GM08714 (cell line): ENCODE measurements around the gene ZNF428.
"Not testable (repeated sequence)": the region's sequence is repeated elsewhere in the genome, so short reads cannot be mapped to it uniquely, and the experiment has no call there.

Source experiments
- H3K4me3 ChIP-seq: fragments of 200-500 bp; sonication (Bioruptor generic); 2 replicates; pipeline ENCODE4 v1.5.1; 2014; ENCODE audit warnings: mild to moderate bottlenecking, low read length, inconsistent platforms
- ZNF274 ChIP-seq: IDR thresholded peaks from 2 replicates; pipeline ENCODE4 v1.6.1; 2012; ENCODE audit warnings: mild to moderate bottlenecking, low read depth, low read length

Gene ZNF428

GRCh38 chr19:43594710-43595604, 24.5 kb downstream of the ZNF428 start:
- peak overlapping the region; percentile 78 for H3K4me3 ChIP-seq

GRCh38 chr19:43594081-43594697, 25.2 kb downstream of the ZNF428 start:
- H3K4me3 ChIP-seq: peak overlapping the region; percentile 78; the same call in 1 of the 2 replicates
- no peak for TF ChIP-seq ZNF274

More at GRCh38 chr19:43594710-43595604, 24.5 kb downstream of the ZNF428 start:
- TF ChIP-seq ZNF274: no peak

DNA sequence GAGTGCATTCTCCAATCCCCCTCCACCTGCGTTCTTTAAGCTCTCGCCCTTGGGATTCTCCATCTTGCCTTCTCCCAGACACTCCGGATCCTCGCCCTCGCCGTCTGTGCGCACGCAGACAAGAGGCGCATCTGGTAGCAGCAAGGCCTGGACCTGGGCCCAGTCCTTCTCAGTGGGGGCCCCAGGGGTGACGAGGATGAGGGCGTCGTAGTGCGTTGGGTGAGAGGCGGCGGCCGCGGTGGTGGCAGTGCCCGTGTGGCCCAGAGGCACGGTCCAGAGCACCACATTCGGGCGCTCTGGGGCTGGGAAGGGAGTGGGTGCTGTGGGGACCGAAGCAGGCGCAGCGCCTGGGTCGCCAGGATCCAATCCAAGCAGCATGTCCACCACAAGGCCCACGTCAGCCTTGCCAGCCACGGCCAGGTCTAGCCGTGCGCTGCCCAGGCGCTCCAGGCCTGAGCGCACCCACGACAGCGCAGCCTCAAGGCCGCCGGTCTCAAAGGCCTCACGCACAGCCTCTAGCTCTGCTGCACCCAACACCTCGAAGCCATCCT, 26.6 kb downstream of the ZNF428 start:
- TF ChIP-seq ZNF274: no peak
- H3K4me3 ChIP-seq: no peak overlapping the region

GRCh38 chr19:43591904-43592772, 27.3 kb downstream of the ZNF428 start:
- no peak for TF ChIP-seq ZNF274
- H3K4me3 ChIP-seq: no peak overlapping the region

DNA sequence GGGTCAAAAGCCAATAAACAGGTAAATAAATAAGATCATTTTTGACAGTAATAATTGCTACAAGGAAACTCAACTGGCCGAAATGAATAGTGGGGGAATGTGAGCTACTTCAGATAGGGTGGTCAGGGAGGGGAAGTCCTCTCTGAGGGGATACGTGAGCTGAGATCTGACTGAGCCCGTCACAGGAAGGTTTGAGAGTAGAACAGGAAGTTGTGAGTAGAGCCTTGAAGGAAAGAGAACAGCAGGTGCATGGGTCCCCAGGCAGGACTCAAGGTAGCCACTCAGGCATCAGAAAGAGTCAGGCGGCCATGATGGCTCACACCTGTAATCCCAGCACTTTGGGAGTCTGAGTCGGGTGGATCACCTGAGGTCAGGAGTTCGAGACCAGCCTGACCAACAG, 29.8 kb downstream of the ZNF428 start:
- no peak for TF ChIP-seq ZNF274
- no peak overlapping the region for H3K4me3 ChIP-seq

- no peak for TF ChIP-seq ZNF274
- H3K4me3 ChIP-seq: no peak overlapping the region
Observed at GRCh38 chr19:43589277-43589676, 30.2 kb downstream of the ZNF428 start.

DNA sequence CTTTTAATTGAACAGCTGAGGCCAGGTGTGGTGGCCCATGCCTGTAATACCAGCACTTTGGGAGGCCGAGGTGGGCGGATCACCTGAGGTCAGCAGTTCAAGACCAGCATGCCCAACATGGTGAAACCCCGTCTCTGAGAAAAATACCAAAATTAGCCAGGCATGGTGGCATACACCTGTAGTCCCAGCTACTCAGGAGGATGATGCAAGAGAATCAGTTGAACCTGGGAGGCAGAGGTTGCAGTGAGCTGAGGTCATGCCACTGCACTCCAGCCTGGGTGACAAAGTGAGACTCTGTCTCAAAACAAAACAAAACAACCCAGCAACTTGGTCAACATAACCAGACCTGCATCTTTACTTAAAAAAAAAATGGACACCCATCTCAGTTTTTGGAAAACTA, 32.4 kb downstream of the ZNF428 start:
- not testable (repeated sequence) for H3K4me3 ChIP-seq

- H3K4me3 ChIP-seq: no peak overlapping the region
- no peak for TF ChIP-seq ZNF274
Observed at GRCh38 chr19:43586346-43586745, 33.1 kb downstream of the ZNF428 start.

GRCh38 chr19:43584484-43584883, 34.9 kb downstream of the ZNF428 start:
- TF ChIP-seq ZNF274: no peak
- H3K4me3 ChIP-seq: peak overlapping the region; percentile 8; the same call in 1 of the 2 replicates

DNA sequence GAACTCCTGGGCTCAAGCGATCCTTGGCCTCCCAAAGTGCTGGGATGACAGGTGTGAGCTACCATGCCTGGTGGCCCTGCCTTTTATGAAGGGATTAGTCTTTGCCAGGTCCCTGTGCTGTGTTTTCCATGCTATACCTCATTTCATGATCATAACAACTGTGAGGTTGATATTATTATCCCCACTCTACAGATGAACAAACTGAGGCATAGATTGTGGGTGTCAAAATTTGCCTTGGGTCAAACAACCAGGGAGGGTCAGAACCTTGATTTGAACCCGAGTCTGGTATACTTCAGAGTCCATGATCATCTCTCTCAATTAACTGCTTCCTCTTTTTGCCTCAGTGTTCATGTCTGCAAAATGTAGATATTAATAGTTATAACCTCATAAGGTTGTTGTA, 36.9 kb downstream of the ZNF428 start:
- TF ChIP-seq ZNF274: no peak
- peak overlapping the region; percentile 78; the same call in 1 of the 2 replicates for H3K4me3 ChIP-seq

- TF ChIP-seq ZNF274: no peak
- H3K4me3 ChIP-seq: peak overlapping the region; percentile 78; the same call in 1 of the 2 replicates
Observed at GRCh38 chr19:43581467-43581866, 38.0 kb downstream of the ZNF428 start.

GRCh38 chr19:43578787-43579186, 40.6 kb downstream of the ZNF428 start:
- no peak overlapping the region for H3K4me3 ChIP-seq
- TF ChIP-seq ZNF274: no peak

GRCh38 chr19:43575955-43576878, 43.2 kb downstream of the ZNF428 start:
- no peak for TF ChIP-seq ZNF274
- H3K4me3 ChIP-seq: peak overlapping the region; percentile 48
